Neural progenitor cell (in vitro differentiated cells): ENCODE results near the gene WDR45B. TPM values are rescaled to one million over a fixed set of nuclear protein-coding genes. Genes with fewer than 3 reads are reported as not detected.

Experiments
- DNase-seq: peaks from one replicate; pipeline ENCODE4 v3.0.0-alpha.2; 2016; ENCODE audit warnings: low spot score
- H2AFZ ChIP-seq: fragments of 200-600 bp; sonication (generic); replicated peaks from 2 replicates; pipeline ENCODE4 v1.6.1; 2016; ENCODE audit warnings: antibody characterized with exemption
- H3F3A ChIP-seq: fragments of 200-600 bp; sonication (generic); 2 replicates; pipeline ENCODE4 v1.6.1; 2016; ENCODE audit warnings: antibody characterized with exemption, low read depth
- H3K27ac ChIP-seq: fragments of 200-600 bp; sonication (generic); 2 replicates; pipeline ENCODE4 v1.5.1; 2016; ENCODE audit warnings: mild to moderate bottlenecking
- H3K27me3 ChIP-seq: fragments of 200-600 bp; sonication (generic); 2 replicates; pipeline ENCODE4 v1.6.1; 2016; ENCODE audit warnings: mild to moderate bottlenecking, moderate library complexity
- H3K36me3 ChIP-seq: fragments of 200-600 bp; sonication (generic); 2 replicates; pipeline ENCODE4 v1.5.1; 2016
- H3K4me1 ChIP-seq: fragments of 200-600 bp; sonication (generic); 2 replicates; pipeline ENCODE4 v1.6.1; 2016; ENCODE audit warnings: mixed run types
- H3K4me2 ChIP-seq: fragments of 200-600 bp; sonication (generic); 2 replicates; pipeline ENCODE4 v1.6.1; 2016
- H3K4me3 ChIP-seq: fragments of 200-600 bp; sonication (generic); 2 replicates; pipeline ENCODE4 v1.5.1; 2016
- H3K79me2 ChIP-seq: fragments of 200-600 bp; sonication (generic); 2 replicates; pipeline ENCODE4 v1.6.1; 2016; ENCODE audit warnings: low read depth
- H3K9ac ChIP-seq: fragments of 200-600 bp; sonication (generic); 2 replicates; pipeline ENCODE4 v1.6.1; 2016
- H3K9me3 ChIP-seq: fragments of 200-600 bp; sonication (generic); 2 replicates; pipeline ENCODE4 v1.5.1; 2016; ENCODE audit warnings: low read depth
- H4K20me1 ChIP-seq: fragments of 200-600 bp; sonication (generic); 2 replicates; pipeline ENCODE4 v1.6.1; 2016; ENCODE audit warnings: low read depth
- H3K27ac Mint-ChIP-seq: 3 replicates; pipeline ENCODE4 v1.8.0; 2021; ENCODE audit warnings: mixed read lengths
- H3K27me3 Mint-ChIP-seq: 2 replicates; pipeline ENCODE4 v1.8.0; 2022; ENCODE audit warnings: low read depth, mild to moderate bottlenecking, inconsistent platforms, moderate library complexity, mixed read lengths; ENCODE audit not compliant: insufficient read depth
- H3K36me3 Mint-ChIP-seq: 3 replicates; pipeline ENCODE4 v1.8.0; 2021; ENCODE audit warnings: mixed read lengths
- H3K4me1 Mint-ChIP-seq: 3 replicates; pipeline ENCODE4 v1.8.0; 2021; ENCODE audit warnings: mixed read lengths
- H3K4me3 Mint-ChIP-seq: 3 replicates; pipeline ENCODE4 v1.8.0; 2021; ENCODE audit warnings: mild to moderate bottlenecking, moderate library complexity, mixed read lengths
- H3K9me3 Mint-ChIP-seq: 3 replicates; pipeline ENCODE4 v1.8.0; 2020; ENCODE audit warnings: mixed read lengths
- CTCF ChIP-seq: fragments of 200-600 bp; sonication (generic); IDR thresholded peaks from 2 replicates; pipeline ENCODE4 v1.5.1; 2017; ENCODE audit warnings: antibody characterized with exemption, mild to moderate bottlenecking
- EZH2 ChIP-seq: fragments of 200-600 bp; sonication (generic); IDR thresholded peaks from 2 replicates; pipeline ENCODE4 v1.6.1; 2017; ENCODE audit warnings: antibody characterized with exemption, mild to moderate bottlenecking, moderate library complexity
- EZH2phosphoT487 ChIP-seq: fragments of 200-600 bp; sonication (generic); IDR thresholded peaks from 2 replicates; pipeline ENCODE4 v1.6.1; 2017; ENCODE audit warnings: antibody characterized with exemption
- total RNA-seq: library from RNA; depleted of rRNA; stranded (reverse); fragments of >200 nt; gene quantifications from 2 replicates; pipeline ENCODE4 v1.2.3, GENCODE V29; 2015; ENCODE audit warnings: low replicate concordance

The WDR45B gene
- total RNA-seq, 1 donor from 2014 or later = 110 TPM

- Histone ChIP-seq H3K27ac (no peak overlapping the region), H4K20me1 (no peaks in the 10 kb centered on the region), H3K4me1 (peaks cover 14% of the 10 kb centered on the region), H3F3A (no peaks in the 10 kb centered on the region), H3K4me2 (peak overlapping the region; percentile 42), H3K36me3 (no peaks in the 10 kb centered on the region), H3K4me3 (no peak overlapping the region), H3K27me3 (no peaks in the 10 kb centered on the region), H2AFZ (peak overlapping the region; percentile 83), H3K79me2 (no peaks in the 10 kb centered on the region), H3K9ac (no peak overlapping the region), H3K9me3 (no peaks in the 10 kb centered on the region)
- no peak for DNase-seq
- Mint-ChIP-seq H3K4me1 (peaks cover 13% of the 10 kb centered on the region), H3K4me3 (no peak overlapping the region), H3K9me3 (no peaks in the 10 kb centered on the region), H3K36me3 (no peaks in the 10 kb centered on the region), H3K27ac (no peak overlapping the region), H3K27me3 (peaks cover 5% of the 10 kb centered on the region)
- no peak for TF ChIP-seq EZH2
- TF ChIP-seq EZH2phosphoT487 = no peak
- no peak for TF ChIP-seq CTCF
Measured at GRCh38 chr17:82668024-82668630, 19.9 kb upstream of the WDR45B start.

GRCh38 chr17:82667668-82668000, 19.4 kb upstream of the WDR45B start:
- H3K9me3 ChIP-seq = no peaks in the 10 kb centered on the region

DNA sequence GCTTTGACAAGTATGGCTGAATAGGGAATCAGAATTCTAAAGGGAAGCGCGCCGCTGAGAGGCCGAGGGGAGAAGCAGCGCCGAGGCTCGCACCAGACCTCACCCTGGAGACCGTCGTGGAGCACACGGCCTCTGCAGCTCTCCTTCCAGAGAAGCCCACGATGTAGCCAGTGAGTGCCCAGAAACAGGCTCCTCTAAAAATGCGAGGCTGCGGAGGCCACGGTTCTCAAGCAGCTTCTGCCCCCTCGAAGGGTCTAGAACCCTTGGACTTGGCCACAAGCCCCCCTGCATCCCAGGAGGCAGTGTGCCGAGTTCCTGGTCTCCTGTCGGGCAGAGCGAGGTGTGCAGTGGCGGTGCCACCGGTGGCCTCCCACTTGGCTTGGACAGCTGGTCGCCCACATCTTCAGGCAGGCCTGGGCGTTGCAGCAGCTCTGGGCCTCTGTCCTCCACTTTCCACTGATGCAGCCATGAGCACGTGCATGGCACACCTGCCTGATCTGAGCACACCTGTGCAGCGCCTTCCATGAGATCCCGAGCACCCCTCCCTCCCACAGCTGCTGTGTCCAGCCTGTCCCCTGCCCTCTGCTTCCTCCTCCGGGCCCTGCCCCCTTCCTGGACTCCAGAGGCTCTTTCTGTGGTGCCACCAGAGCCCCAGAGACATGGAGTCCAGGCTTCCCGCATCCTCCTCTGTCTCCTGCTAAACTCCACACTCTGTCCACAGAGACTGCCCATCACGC, 18.9 kb upstream of the WDR45B start:
- no peak for TF ChIP-seq EZH2
- H3K4me1 Mint-ChIP-seq = peaks cover 13% of the 10 kb centered on the region
- H3K27me3 Mint-ChIP-seq = peaks cover 5% of the 10 kb centered on the region
- Histone ChIP-seq H3K27me3 (no peaks in the 10 kb centered on the region), H3K4me2 (no peak overlapping the region), H3K4me1 (peaks cover 14% of the 10 kb centered on the region), H3K4me3 (no peak overlapping the region), H3K9me3 (no peaks in the 10 kb centered on the region), H2AFZ (no peak overlapping the region), H4K20me1 (no peaks in the 10 kb centered on the region), H3K36me3 (no peaks in the 10 kb centered on the region), H3K27ac (no peak overlapping the region), H3F3A (no peaks in the 10 kb centered on the region), H3K79me2 (no peaks in the 10 kb centered on the region), H3K9ac (no peak overlapping the region)
- H3K4me3 Mint-ChIP-seq = no peak overlapping the region
- H3K9me3 Mint-ChIP-seq = no peaks in the 10 kb centered on the region
- no peak for DNase-seq
- H3K36me3 Mint-ChIP-seq = no peaks in the 10 kb centered on the region
- peak overlapping the region; percentile 92 for H3K27ac Mint-ChIP-seq

More at GRCh38 chr17:82667668-82668000, 19.4 kb upstream of the WDR45B start:
- Histone ChIP-seq H3K79me2 (no peaks in the 10 kb centered on the region), H3K4me3 (no peak overlapping the region), H3K4me2 (no peak overlapping the region), H3F3A (no peaks in the 10 kb centered on the region), H3K36me3 (no peaks in the 10 kb centered on the region), H3K9ac (no peak overlapping the region), H3K27me3 (no peaks in the 10 kb centered on the region), H3K27ac (no peak overlapping the region), H4K20me1 (no peaks in the 10 kb centered on the region), H2AFZ (no peak overlapping the region), H3K4me1 (peaks cover 14% of the 10 kb centered on the region)
- H3K4me3 Mint-ChIP-seq = no peak overlapping the region
- H3K27me3 Mint-ChIP-seq = peaks cover 5% of the 10 kb centered on the region
- TF ChIP-seq CTCF (no peak), EZH2 (no peak), EZH2phosphoT487 (no peak)
- no peaks in the 10 kb centered on the region for H3K36me3 Mint-ChIP-seq
- H3K27ac Mint-ChIP-seq = peak overlapping the region; percentile 92
- H3K4me1 Mint-ChIP-seq = peaks cover 13% of the 10 kb centered on the region
- DNase-seq = no peak
- no peaks in the 10 kb centered on the region for H3K9me3 Mint-ChIP-seq

DNA sequence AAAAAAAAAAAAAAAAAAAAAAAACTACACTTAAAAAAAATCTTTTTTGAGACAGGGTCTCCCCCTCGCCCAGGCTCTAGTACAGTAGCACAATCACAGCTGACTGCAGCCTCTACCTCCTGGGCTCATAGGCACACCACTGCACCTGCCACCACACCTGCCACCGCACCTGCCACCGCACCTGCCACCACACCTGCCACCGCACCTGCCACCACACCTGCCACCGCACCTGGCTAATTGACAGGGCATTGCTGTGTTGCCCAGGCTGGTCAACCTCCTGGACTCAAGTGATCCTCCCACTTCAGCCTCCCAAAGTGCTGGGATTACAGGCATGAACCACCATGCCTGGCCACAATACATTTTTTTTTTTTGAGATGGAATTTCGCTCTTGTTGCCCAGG, 17.6 kb upstream of the WDR45B start:
- Mint-ChIP-seq H3K36me3 (peaks cover 3% of the 10 kb centered on the region), H3K27me3 (peaks cover 5% of the 10 kb centered on the region), H3K27ac (no peak overlapping the region), H3K9me3 (no peaks in the 10 kb centered on the region), H3K4me3 (no peak overlapping the region), H3K4me1 (peaks cover 13% of the 10 kb centered on the region)
- no peak overlapping the region for H3K4me3 ChIP-seq
- no peaks in the 10 kb centered on the region for H3K79me2 ChIP-seq
- H3K27me3 ChIP-seq = no peaks in the 10 kb centered on the region
- H3K4me1 ChIP-seq = peaks cover 14% of the 10 kb centered on the region
- no peak overlapping the region for H2AFZ ChIP-seq
- no peaks in the 10 kb centered on the region for H4K20me1 ChIP-seq
- no peak overlapping the region for H3K27ac ChIP-seq
- no peaks in the 10 kb centered on the region for H3K9me3 ChIP-seq
- H3K4me2 ChIP-seq = no peak overlapping the region
- TF ChIP-seq EZH2phosphoT487 = no peak
- no peak for TF ChIP-seq CTCF
- TF ChIP-seq EZH2 = no peak
- H3K9ac ChIP-seq = no peak overlapping the region
- no peaks in the 10 kb centered on the region for H3F3A ChIP-seq
- DNase-seq = no peak
- no peaks in the 10 kb centered on the region for H3K36me3 ChIP-seq
